ENCODE measurements around the gene EIF4A3.

Gene EIF4A3

DNA sequence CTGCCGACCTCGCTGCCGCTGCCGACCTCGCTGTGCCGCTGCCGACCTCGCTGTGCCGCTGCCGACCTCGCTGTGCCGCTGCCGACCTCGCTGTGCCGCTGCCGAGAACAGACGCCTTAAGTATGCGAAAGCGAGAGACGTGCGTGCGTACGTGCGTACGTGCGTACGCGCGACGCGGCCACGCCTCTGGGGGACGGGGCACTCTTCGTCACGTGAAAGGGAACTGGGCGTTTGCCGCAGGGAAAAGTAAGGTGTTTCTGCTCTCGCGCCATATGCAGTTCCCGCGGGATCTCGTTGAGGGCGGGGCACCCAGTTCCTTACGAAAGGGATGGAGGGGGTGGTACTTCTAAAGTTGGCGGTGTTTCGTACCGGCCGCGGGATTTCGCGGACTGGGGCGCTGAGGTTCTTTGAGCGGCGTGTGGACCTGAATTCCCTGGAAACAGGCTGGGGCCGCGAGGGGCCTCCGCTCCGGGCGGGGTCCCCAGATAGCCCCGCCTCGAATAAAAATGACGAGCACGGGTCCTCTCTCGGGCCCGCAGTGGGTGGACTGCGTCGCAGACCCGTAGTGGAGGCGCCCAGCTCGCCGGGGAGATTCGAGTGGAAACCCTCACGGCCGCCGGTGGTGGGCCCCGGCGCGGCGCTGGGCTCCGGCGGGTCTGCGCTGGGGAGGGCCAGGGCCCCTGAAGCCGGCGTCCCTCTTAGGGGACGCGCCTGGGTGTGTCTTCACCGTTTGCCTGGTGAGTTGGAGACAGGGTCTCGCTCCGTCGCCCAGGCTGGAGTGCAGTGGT lies at the start of gene EIF4A3:
Gene EIF4A3, minus strand, starts transcription at position 94 of the 788 bp plus-strand sequence. CDS start 167 bp downstream, outside the sequence.
- TF ChIP-seq, protein P1, sequence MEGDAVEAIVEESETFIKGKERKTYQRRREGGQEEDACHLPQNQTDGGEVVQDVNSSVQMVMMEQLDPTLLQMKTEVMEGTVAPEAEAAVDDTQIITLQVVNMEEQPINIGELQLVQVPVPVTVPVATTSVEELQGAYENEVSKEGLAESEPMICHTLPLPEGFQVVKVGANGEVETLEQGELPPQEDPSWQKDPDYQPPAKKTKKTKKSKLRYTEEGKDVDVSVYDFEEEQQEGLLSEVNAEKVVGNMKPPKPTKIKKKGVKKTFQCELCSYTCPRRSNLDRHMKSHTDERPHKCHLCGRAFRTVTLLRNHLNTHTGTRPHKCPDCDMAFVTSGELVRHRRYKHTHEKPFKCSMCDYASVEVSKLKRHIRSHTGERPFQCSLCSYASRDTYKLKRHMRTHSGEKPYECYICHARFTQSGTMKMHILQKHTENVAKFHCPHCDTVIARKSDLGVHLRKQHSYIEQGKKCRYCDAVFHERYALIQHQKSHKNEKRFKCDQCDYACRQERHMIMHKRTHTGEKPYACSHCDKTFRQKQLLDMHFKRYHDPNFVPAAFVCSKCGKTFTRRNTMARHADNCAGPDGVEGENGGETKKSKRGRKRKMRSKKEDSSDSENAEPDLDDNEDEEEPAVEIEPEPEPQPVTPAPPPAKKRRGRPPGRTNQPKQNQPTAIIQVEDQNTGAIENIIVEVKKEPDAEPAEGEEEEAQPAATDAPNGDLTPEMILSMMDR (IDR thresholded peaks at IDR 0.05; ENCODE audit: insufficient read depth, low read length, missing control alignments), result no peak
- peak within 1 kb of the TSS; percentile 97 for H3K4me3 ChIP-seq (ENCODE audit: low read depth, low read length)
- ChIA-PET CTCF (interaction anchor here (2.0 to 2.2 kb wide), 3 partner anchors 46 to 65 kb away, joined by 7 to 13 read pairs (median 13); partner anchors contain the start of gene GAA), POLR2A (interaction anchor here (0.5 kb wide), 1 partner anchor 133 kb away, joined by 3 read pairs; no protein-coding TSS in a partner anchor)
- DNase-seq (ENCODE audit: low read depth, low spot score), result peak; percentile 93

DNA sequence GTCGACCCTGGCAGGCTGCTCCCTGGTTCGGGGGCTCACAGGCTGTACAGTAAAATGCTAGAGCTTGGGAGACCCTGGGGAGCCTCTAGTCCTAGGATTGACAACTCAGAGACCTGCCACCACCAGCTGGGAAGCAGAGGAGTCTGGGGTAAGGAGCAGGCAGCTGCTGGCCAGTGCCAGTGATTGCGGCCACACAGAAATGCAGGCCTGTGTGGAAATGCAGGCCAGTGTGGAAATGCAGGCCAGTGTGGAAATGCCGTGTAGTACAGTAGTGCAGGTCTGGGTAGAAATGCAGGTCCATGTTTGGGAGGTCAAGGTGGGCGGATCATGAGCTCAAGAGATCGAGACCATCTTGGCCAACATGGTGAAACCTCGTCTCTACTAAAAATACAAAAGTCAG lies 49.7 kb upstream of the EIF4A3 start:
- TF ChIP-seq, protein P1 (IDR thresholded peaks at IDR 0.05; ENCODE audit: insufficient read depth, low read length, missing control alignments), result no peak
- DNase-seq (ENCODE audit: low read depth, low spot score), result no peak
- ChIA-PET POLR2A (interaction anchor here (0.6 kb wide), 1 partner anchor 50 kb away, joined by 3 read pairs; no protein-coding TSS in a partner anchor), CTCF (interaction anchor here (0.7 to 2.8 kb wide), 12 partner anchors 9 to 147 kb away, joined by 3 to 21 read pairs (median 3); no protein-coding TSS in a partner anchor)
- H3K4me3 ChIP-seq (ENCODE audit: low read depth, low read length), result no peak overlapping the region

DNA sequence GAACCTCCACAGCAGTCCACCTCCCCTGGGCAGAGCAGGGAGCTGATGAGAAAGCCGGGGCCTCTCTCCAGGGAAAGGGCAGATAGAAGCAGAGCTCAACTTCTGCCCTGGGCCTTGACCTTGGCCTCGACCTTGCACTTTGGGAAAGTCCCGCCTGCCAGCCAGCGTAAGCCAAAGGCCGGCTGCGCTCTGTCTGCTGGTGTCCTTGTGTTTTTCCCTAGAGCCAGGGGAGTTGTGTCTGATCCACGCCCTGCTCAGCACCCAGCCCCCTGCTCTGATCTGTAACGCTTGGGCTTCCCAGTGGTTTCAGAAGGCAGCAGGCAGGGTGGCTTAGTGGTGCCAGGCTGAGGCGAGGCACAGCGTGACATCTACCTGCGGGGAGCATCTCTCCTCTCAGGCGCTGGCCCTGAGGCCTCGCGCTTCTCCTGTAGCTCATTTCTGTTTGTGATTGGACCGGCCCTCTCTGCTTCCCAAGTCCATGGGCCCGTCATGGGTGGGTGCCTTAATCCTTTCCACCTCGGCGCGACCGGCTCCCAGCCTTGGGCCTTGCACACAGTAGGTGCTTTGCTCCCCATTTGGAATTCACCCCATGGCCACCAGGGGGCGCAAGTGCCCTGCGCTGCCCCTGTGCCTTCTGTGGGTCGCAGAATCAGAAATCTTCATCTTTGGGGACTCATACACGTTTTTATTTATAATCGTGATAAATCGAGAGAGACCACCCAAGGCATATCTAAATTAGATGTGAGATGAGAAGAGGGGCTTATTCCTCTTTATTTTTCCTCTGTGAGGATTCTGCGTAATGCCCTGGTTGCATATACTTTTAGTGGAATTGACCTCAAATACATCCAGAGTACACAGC lies 49.0 kb upstream of the EIF4A3 start:
- H3K4me3 ChIP-seq (ENCODE audit: low read depth, low read length), result no peak overlapping the region
- TF ChIP-seq, protein P1 (IDR thresholded peaks at IDR 0.05; ENCODE audit: insufficient read depth, low read length, missing control alignments), result peak; percentile 85
- DNase-seq (ENCODE audit: low read depth, low spot score), result no peak
- ChIA-PET CTCF (interaction anchor here (0.6 to 2.8 kb wide), 20 partner anchors 8 to 199 kb away, joined by 3 to 21 read pairs (median 3); no protein-coding TSS in a partner anchor), POLR2A (interaction anchor here (0.7 kb wide), 1 partner anchor 156 kb away, joined by 3 read pairs; no protein-coding TSS in a partner anchor)

DNA sequence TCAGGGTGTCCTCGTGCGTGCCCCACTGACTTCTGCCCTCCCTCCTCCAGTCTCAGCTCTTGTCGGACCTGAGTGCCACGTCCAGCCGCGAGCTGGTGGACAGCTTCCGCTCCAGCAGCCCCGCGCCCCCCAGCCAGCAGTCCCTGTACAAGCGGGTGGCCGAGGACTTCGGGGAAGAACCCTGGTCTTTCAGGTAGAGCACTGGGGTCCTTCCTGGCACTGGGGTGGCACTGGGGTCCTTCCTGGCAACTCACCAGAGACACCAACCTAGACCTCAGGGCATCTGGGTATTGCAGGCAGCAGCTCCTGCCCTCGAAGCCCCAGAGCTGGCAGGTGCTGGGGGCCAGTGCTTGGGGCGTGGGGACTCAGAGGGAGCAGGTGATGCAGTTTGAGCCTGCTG lies 48.2 kb upstream of the EIF4A3 start:
- POLR2A ChIA-PET, result interaction anchor here (0.7 kb wide), 1 partner anchor 157 kb away, joined by 3 read pairs; no protein-coding TSS in a partner anchor
- DNase-seq (ENCODE audit: low read depth, low spot score), result no peak
- TF ChIP-seq, protein P1 (IDR thresholded peaks at IDR 0.05; ENCODE audit: insufficient read depth, low read length, missing control alignments), result no peak
- CTCF ChIA-PET, result interaction anchor here (0.6 to 2.8 kb wide), 11 partner anchors 9 to 200 kb away, joined by 3 to 21 read pairs (median 4); no protein-coding TSS in a partner anchor
- H3K4me3 ChIP-seq (ENCODE audit: low read depth, low read length), result no peak overlapping the region

DNA sequence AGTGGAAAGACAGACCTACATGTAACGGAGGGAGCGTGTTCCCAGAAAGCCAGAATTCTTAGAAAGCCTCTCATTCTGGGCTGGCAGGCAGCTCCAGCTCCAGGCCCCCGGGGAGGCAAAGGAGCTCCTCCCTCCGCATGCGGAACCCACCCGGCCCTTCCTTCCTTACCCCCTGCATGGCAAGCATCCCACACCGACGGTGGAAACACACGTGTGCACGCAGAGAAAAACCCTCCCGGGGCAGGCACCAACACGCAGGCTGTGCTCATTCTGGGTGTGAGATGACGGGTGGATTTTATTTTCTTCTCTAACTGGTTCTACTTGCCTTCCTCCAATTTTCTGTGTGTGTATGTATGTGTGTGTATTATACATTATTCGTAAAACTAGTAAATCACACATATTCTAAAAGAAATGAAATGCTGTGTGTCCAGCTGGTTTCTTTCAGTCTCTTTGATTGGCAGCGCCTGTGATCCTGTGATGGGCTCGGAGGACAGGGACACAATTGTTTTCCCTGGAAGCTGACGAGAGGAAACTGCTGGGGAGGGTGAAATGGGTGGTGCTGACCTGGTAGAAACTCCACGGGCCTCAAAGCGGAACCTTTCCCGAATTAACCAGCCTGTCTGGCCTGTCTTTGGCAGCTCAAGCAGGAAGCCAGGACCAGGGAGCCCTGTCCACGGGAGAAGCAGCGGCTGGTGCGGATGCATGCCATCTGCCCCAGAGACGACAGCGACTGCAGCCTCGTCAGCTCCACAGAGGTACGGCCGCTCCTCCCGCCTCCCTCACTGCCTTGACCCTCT lies 45.1 kb upstream of the EIF4A3 start:
- ChIA-PET CTCF (interaction anchor here (0.8 to 1.6 kb wide), 7 partner anchors 9 to 170 kb away, joined by 3 to 6 read pairs (median 3); partner anchors contain the start of gene GAA), POLR2A (no interaction called here)
- TF ChIP-seq, protein P1 (IDR thresholded peaks at IDR 0.05; ENCODE audit: insufficient read depth, low read length, missing control alignments), result no peak
- no peak overlapping the region for H3K4me3 ChIP-seq (ENCODE audit: low read depth, low read length)
- no peak for DNase-seq (ENCODE audit: low read depth, low spot score)

Data from AG04449 (cell line).